Muscle of arm (tissue), 12 donors: ENCODE data around the gene PYGO2. TPM values are rescaled to one million over a fixed set of nuclear protein-coding genes. Genes with fewer than 3 reads are reported as not detected.
"Not testable (repeated sequence)": the region's sequence is repeated elsewhere in the genome, so short reads cannot be mapped to it uniquely, and the experiment has no call there.

ENCODE experiments used
- DNase-seq: peaks from one replicate; pipeline ENCODE4 v3.0.0-alpha.2; 2013
- polyA plus RNA-seq, 12 donors: library from polyadenylated mRNA; unstranded; fragments of 120-200 nt; gene quantifications; one replicate each; pipeline ENCODE4 v1.2.1, GENCODE V29; 2013; ENCODE audit not compliant: insufficient read length in 12 of 12

The PYGO2 gene
- polyA plus RNA-seq, 12 donors: 21.7 to 39.5 (median 28.7) TPM; not detected in 1

GRCh38 chr1:154912755-154913154 is 48.8 kb downstream of the PYGO2 start:
- no peak for DNase-seq

GRCh38 chr1:154911691-154912550 is 49.7 kb downstream of the PYGO2 start:
- DNase-seq: no peak

- no peak for DNase-seq
Measured at GRCh38 chr1:154910851-154911250, 50.7 kb downstream of the PYGO2 start.

- DNase-seq: no peak
Measured at GRCh38 chr1:154908937-154909336, 52.6 kb downstream of the PYGO2 start.

GRCh38 chr1:154908129-154908528 is 53.5 kb downstream of the PYGO2 start:
- DNase-seq: not testable (repeated sequence)

Other genes starting within 250 kb of the PYGO2 start
- 10 to 100 TPM in 5 of 12 donors, 1 to 10 TPM in 6, not detected in 1; 5.8 to 12.8 (median 9.5) TPM for gene KCNN3, start 91.5 kb downstream of the PYGO2 start, polyA plus RNA-seq
- gene PMVK, start 25.1 kb downstream of the PYGO2 start, polyA plus RNA-seq: 10 to 100 TPM in 11 of 12 donors, not detected in 1; 20.1 to 28.8 (median 26.1) TPM
- 100 to 1,000 TPM in 8 of 12 donors, 10 to 100 TPM in 3, not detected in 1; 74.1 to 186 (median 153) TPM for gene PBXIP1, start 5.7 kb downstream of the PYGO2 start, polyA plus RNA-seq
- 100 to 1,000 TPM in 1 of 12 donors, 10 to 100 TPM in 10, not detected in 1; 66.6 to 136 (median 92.4) TPM for gene SHC1, start 9.0 kb upstream of the PYGO2 start, polyA plus RNA-seq
- 10 to 100 TPM in 11 of 12 donors, not detected in 1; 44.1 to 77.4 (median 65.4) TPM for gene CKS1B, start 12.9 kb upstream of the PYGO2 start, polyA plus RNA-seq
- gene FLAD1, start 21.6 kb upstream of the PYGO2 start, polyA plus RNA-seq: 10 to 100 TPM in 11 of 12 donors, not detected in 1; 13.1 to 23.6 (median 19.7) TPM
- gene LENEP, start 31.8 kb upstream of the PYGO2 start, polyA plus RNA-seq: under 1 TPM in 1 of 12 donors, not detected in 11; 0.49 TPM
- 10 to 100 TPM in 4 of 12 donors, 1 to 10 TPM in 7, not detected in 1; 3.9 to 32.4 (median 8.5) TPM for gene ZBTB7B, start 41.0 kb upstream of the PYGO2 start, polyA plus RNA-seq
- 1 to 10 TPM in 3 of 12 donors, under 1 TPM in 7, not detected in 2; 0.34 to 1.6 (median 0.57) TPM for gene DCST2, start 72.0 kb upstream of the PYGO2 start, polyA plus RNA-seq
- under 1 TPM in 8 of 12 donors, not detected in 4; 0.16 to 0.29 (median 0.24) TPM for gene DCST1, start 72.0 kb upstream of the PYGO2 start, polyA plus RNA-seq
- gene ADAM15, start 89.5 kb upstream of the PYGO2 start, polyA plus RNA-seq: 100 to 1,000 TPM in 1 of 12 donors, 10 to 100 TPM in 10, not detected in 1; 47.2 to 143 (median 56.3) TPM
- 10 to 100 TPM in 3 of 12 donors, 1 to 10 TPM in 8, not detected in 1; 4.7 to 12.1 (median 6.5) TPM for gene EFNA4, start 102.0 kb upstream of the PYGO2 start, polyA plus RNA-seq
- 10 to 100 TPM in 1 of 12 donors, 1 to 10 TPM in 9, not detected in 2; 1.3 to 11.7 (median 2.1) TPM for gene EFNA3, start 117.1 kb upstream of the PYGO2 start, polyA plus RNA-seq
- gene EFNA1, start 166.1 kb upstream of the PYGO2 start, polyA plus RNA-seq: 10 to 100 TPM in 11 of 12 donors, not detected in 1; 19.3 to 35.9 (median 23.3) TPM
- gene SLC50A1, start 174.1 kb upstream of the PYGO2 start, polyA plus RNA-seq: 10 to 100 TPM in 11 of 12 donors, not detected in 1; 18.5 to 27.5 (median 23.4) TPM
- 10 to 100 TPM in 10 of 12 donors, not detected in 2; 13.2 to 24.3 (median 17.5) TPM for gene DPM3, start 178.7 kb upstream of the PYGO2 start, polyA plus RNA-seq
- 100 to 1,000 TPM in 5 of 12 donors, 10 to 100 TPM in 6, not detected in 1; 59.2 to 147 (median 99.7) TPM for gene KRTCAP2, start 211.5 kb upstream of the PYGO2 start, polyA plus RNA-seq
- 1 to 10 TPM in 2 of 12 donors, under 1 TPM in 9, not detected in 1; 0.35 to 5.8 (median 0.56) TPM for gene TRIM46, start 212.1 kb upstream of the PYGO2 start, polyA plus RNA-seq
- 10 to 100 TPM in 11 of 12 donors, not detected in 1; 44.8 to 81.2 (median 63.4) TPM for gene THBS3, start 246.1 kb upstream of the PYGO2 start, polyA plus RNA-seq
- gene MTX1, start 246.9 kb upstream of the PYGO2 start, polyA plus RNA-seq: 10 to 100 TPM in 11 of 12 donors, not detected in 1; 12.7 to 23.0 (median 19.0) TPM